WTC11 (cell line): ENCODE data around the gene POPDC3. TPM values are rescaled to one million over a fixed set of nuclear protein-coding genes. Genes with fewer than 3 reads are reported as not detected.

Experiments
- ATAC-seq: fragments of 200-7000 bp; cut with Tn5 transposase; 2 replicates; pipeline ENCODE4 v1.10.0; 2021; ENCODE audit warnings: mild to moderate bottlenecking, moderate library complexity
- CTCF ChIA-PET: fragments of 300-600 bp; sonication (Branson Sonifier 250); formaldehyde crosslinking; loops from one replicate; lab custom pipeline; 2021; ENCODE audit warnings: antibody characterized with exemption; lab: Charles Lee
- POLR2A ChIA-PET: fragments of 350-600 bp; sonication (Branson Sonifier 250); formaldehyde crosslinking; loops from one replicate; lab custom pipeline; 2021; ENCODE audit warnings: antibody characterized with exemption; lab: Charles Lee
- DNase-seq: peaks from one replicate; pipeline ENCODE4 v3.0.0; 2021; ENCODE audit warnings: low spot score
- H3K27ac Mint-ChIP-seq: 2 replicates; pipeline ENCODE4 v1.8.0; 2021; ENCODE audit warnings: mixed read lengths
- H3K27me3 Mint-ChIP-seq: 2 replicates; pipeline ENCODE4 v1.8.0; 2021; ENCODE audit warnings: low read depth, mild to moderate bottlenecking, moderate library complexity, mixed read lengths
- H3K36me3 Mint-ChIP-seq: 2 replicates; pipeline ENCODE4 v1.8.0; 2021; ENCODE audit warnings: mixed read lengths
- H3K4me1 Mint-ChIP-seq: 2 replicates; pipeline ENCODE4 v1.8.0; 2022; ENCODE audit warnings: mixed read lengths
- H3K4me3 Mint-ChIP-seq: 2 replicates; pipeline ENCODE4 v1.8.0; 2021; ENCODE audit warnings: mild to moderate bottlenecking, moderate library complexity, mixed read lengths
- H3K9me3 Mint-ChIP-seq: 2 replicates; pipeline ENCODE4 v1.8.0; 2021; ENCODE audit warnings: mixed read lengths
- ATF1 ChIP-seq: sonication (generic); formaldehyde crosslinking; IDR thresholded peaks from 2 replicates; pipeline ENCODE4 v1.8.1; 2023; ENCODE audit warnings: mild to moderate bottlenecking, moderate library complexity, missing genetic modification reagents
- CBFB ChIP-seq: sonication (generic); formaldehyde crosslinking; IDR thresholded peaks from 2 replicates; pipeline ENCODE4 v1.8.1; 2022; ENCODE audit warnings: mild to moderate bottlenecking, low read depth, missing genetic modification reagents
- EMX1 ChIP-seq: fragments of 250-450 bp; sonication (Bioruptor Pico); IDR thresholded peaks from 2 replicates; pipeline ENCODE4 v1.8.0; 2021; ENCODE audit warnings: mild to moderate bottlenecking
- ESRRA ChIP-seq: sonication (generic); formaldehyde crosslinking; IDR thresholded peaks from 2 replicates; pipeline ENCODE4 v1.8.1; 2022; ENCODE audit warnings: mild to moderate bottlenecking, missing genetic modification reagents, borderline replicate concordance
- FOXK1 ChIP-seq: sonication (generic); formaldehyde crosslinking; IDR thresholded peaks from 2 replicates; pipeline ENCODE4 v1.8.0; 2022; ENCODE audit warnings: mild to moderate bottlenecking, moderate library complexity, missing genetic modification reagents
- FOXP1 ChIP-seq: sonication (generic); formaldehyde crosslinking; IDR thresholded peaks from 2 replicates; pipeline ENCODE4 v1.8.0; 2022; ENCODE audit warnings: missing genetic modification reagents, mild to moderate bottlenecking, moderate library complexity, borderline replicate concordance
- KAT7 ChIP-seq: sonication (generic); formaldehyde crosslinking; IDR thresholded peaks from 2 replicates; pipeline ENCODE4 v1.8.1; 2023; ENCODE audit warnings: missing genetic modification reagents, mild to moderate bottlenecking, borderline replicate concordance
- MXD4 ChIP-seq: fragments of 250-450 bp; sonication (Bioruptor Pico); IDR thresholded peaks from 2 replicates; pipeline ENCODE4 v1.8.0; 2021; ENCODE audit warnings: mild to moderate bottlenecking, moderate library complexity, borderline replicate concordance
- MYBL2 ChIP-seq: sonication (generic); formaldehyde crosslinking; IDR thresholded peaks from 2 replicates; pipeline ENCODE4 v1.8.1; 2023; ENCODE audit warnings: mild to moderate bottlenecking, moderate library complexity, missing genetic modification reagents
- NR2C2 ChIP-seq: sonication (generic); formaldehyde crosslinking; IDR thresholded peaks from 2 replicates; pipeline ENCODE4 v1.8.0; 2022; ENCODE audit warnings: mild to moderate bottlenecking, missing genetic modification reagents
- PRRX2 ChIP-seq: fragments of 250-450 bp; sonication (Bioruptor Pico); IDR thresholded peaks from 2 replicates; pipeline ENCODE4 v1.8.0; 2021; ENCODE audit warnings: mild to moderate bottlenecking
- SMAD3 ChIP-seq: sonication (generic); formaldehyde crosslinking; IDR thresholded peaks from 2 replicates; pipeline ENCODE4 v1.8.0; 2022; ENCODE audit warnings: missing genetic modification reagents, mild to moderate bottlenecking, borderline replicate concordance
- TCF7 ChIP-seq: sonication (generic); formaldehyde crosslinking; IDR thresholded peaks from 2 replicates; pipeline ENCODE4 v1.8.0; 2022; ENCODE audit warnings: mild to moderate bottlenecking, low read depth, missing genetic modification reagents, moderate library complexity
- ZBTB21 ChIP-seq: sonication (generic); formaldehyde crosslinking; IDR thresholded peaks from 2 replicates; pipeline ENCODE4 v1.8.1; 2023; ENCODE audit warnings: mild to moderate bottlenecking, missing genetic modification reagents, borderline replicate concordance
- ZNF138 ChIP-seq: sonication (generic); formaldehyde crosslinking; conservative IDR thresholded peaks from 2 replicates; pipeline ENCODE4 v1.8.1; 2022; ENCODE audit warnings: mild to moderate bottlenecking, moderate library complexity, missing genetic modification reagents
- ZNF219 ChIP-seq: sonication (generic); formaldehyde crosslinking; IDR thresholded peaks from 2 replicates; pipeline ENCODE4 v1.8.0; 2023; ENCODE audit warnings: missing genetic modification reagents, mild to moderate bottlenecking, borderline replicate concordance
- total RNA-seq: library from RNA; stranded (reverse); gene quantifications from 3 replicates; pipeline ENCODE4 v1.2.3, GENCODE V29; 2021
- TF ChIP-seq, protein P1 (sequence below): sonication (generic); formaldehyde crosslinking; IDR thresholded peaks from 2 replicates; pipeline ENCODE4 v1.8.1; 2023; ENCODE audit warnings: mild to moderate bottlenecking, missing genetic modification reagents, moderate library complexity
- TF ChIP-seq, protein P2 (sequence below): fragments of 250-450 bp; sonication (Bioruptor Pico); IDR thresholded peaks from 2 replicates; pipeline ENCODE4 v1.9.0; 2021; ENCODE audit warnings: mild to moderate bottlenecking, borderline replicate concordance
- TF ChIP-seq, protein P3 (sequence below): sonication (generic); formaldehyde crosslinking; IDR thresholded peaks from 2 replicates; pipeline ENCODE4 v1.8.1; 2022; ENCODE audit warnings: low read depth, missing genetic modification reagents, borderline replicate concordance
- TF ChIP-seq, protein P4 (sequence below): fragments of 250-450 bp; sonication (Bioruptor Pico); IDR thresholded peaks from 2 replicates; pipeline ENCODE4 v1.9.0; 2021; ENCODE audit warnings: moderate library complexity, mild to moderate bottlenecking, inconsistent platforms, borderline replicate concordance
- TF ChIP-seq, protein P5 (sequence below): fragments of 250-450 bp; sonication (Bioruptor Pico); IDR thresholded peaks from 2 replicates; pipeline ENCODE4 v1.9.0; 2021; ENCODE audit warnings: mild to moderate bottlenecking
- TF ChIP-seq, protein P6 (sequence below): sonication (generic); formaldehyde crosslinking; IDR thresholded peaks from 2 replicates; pipeline ENCODE4 v1.8.1; 2023; ENCODE audit warnings: mild to moderate bottlenecking, missing genetic modification reagents, moderate library complexity
- TF ChIP-seq, protein P7 (sequence below): sonication (generic); formaldehyde crosslinking; IDR thresholded peaks from 2 replicates; pipeline ENCODE4 v1.8.0; 2023; ENCODE audit warnings: mild to moderate bottlenecking, missing genetic modification reagents

The POPDC3 gene
- total RNA-seq, 1 experiment from 2014 or later, result 2.7 TPM

DNA sequence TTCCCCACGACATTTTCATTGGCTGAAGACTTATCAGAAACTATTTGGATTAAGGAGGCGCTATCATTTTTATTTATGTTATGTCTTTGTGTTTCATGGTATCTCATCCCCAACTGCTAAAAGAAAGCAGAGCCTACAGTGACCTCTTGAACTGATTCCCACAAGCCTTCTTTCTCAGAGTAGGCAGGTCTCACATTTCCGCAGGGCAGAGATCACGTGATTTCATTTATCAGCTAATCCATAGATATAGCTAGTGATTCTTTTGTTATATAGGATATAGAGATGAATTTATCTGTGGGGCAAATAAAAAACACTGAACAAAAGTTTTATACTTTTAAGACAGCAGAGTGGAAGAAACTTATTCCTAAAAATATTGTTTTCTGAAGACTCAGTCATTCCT, 25.0 kb upstream of the POPDC3 start:
- H3K27ac Mint-ChIP-seq, result no peak overlapping the region
- H3K9me3 Mint-ChIP-seq, result no peaks in the 10 kb centered on the region
- H3K36me3 Mint-ChIP-seq, result no peaks in the 10 kb centered on the region
- no peak overlapping the region for H3K4me3 Mint-ChIP-seq
- no peak for TF ChIP-seq ZNF219 (CRISPR knock-in tag)
- TF ChIP-seq FOXP1, result no peak
- no peak for TF ChIP-seq ZBTB21
- TF ChIP-seq CBFB (CRISPR knock-in tag), result no peak
- TF ChIP-seq NR2C2, result no peak
- TF ChIP-seq KAT7, result no peak
- no peak for TF ChIP-seq ATF1 (CRISPR knock-in tag)
- TF ChIP-seq, protein P1, sequence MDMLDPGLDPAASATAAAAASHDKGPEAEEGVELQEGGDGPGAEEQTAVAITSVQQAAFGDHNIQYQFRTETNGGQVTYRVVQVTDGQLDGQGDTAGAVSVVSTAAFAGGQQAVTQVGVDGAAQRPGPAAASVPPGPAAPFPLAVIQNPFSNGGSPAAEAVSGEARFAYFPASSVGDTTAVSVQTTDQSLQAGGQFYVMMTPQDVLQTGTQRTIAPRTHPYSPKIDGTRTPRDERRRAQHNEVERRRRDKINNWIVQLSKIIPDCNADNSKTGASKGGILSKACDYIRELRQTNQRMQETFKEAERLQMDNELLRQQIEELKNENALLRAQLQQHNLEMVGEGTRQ, result no peak
- TF ChIP-seq, protein P2, sequence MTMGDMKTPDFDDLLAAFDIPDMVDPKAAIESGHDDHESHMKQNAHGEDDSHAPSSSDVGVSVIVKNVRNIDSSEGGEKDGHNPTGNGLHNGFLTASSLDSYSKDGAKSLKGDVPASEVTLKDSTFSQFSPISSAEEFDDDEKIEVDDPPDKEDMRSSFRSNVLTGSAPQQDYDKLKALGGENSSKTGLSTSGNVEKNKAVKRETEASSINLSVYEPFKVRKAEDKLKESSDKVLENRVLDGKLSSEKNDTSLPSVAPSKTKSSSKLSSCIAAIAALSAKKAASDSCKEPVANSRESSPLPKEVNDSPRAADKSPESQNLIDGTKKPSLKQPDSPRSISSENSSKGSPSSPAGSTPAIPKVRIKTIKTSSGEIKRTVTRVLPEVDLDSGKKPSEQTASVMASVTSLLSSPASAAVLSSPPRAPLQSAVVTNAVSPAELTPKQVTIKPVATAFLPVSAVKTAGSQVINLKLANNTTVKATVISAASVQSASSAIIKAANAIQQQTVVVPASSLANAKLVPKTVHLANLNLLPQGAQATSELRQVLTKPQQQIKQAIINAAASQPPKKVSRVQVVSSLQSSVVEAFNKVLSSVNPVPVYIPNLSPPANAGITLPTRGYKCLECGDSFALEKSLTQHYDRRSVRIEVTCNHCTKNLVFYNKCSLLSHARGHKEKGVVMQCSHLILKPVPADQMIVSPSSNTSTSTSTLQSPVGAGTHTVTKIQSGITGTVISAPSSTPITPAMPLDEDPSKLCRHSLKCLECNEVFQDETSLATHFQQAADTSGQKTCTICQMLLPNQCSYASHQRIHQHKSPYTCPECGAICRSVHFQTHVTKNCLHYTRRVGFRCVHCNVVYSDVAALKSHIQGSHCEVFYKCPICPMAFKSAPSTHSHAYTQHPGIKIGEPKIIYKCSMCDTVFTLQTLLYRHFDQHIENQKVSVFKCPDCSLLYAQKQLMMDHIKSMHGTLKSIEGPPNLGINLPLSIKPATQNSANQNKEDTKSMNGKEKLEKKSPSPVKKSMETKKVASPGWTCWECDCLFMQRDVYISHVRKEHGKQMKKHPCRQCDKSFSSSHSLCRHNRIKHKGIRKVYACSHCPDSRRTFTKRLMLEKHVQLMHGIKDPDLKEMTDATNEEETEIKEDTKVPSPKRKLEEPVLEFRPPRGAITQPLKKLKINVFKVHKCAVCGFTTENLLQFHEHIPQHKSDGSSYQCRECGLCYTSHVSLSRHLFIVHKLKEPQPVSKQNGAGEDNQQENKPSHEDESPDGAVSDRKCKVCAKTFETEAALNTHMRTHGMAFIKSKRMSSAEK (CRISPR knock-in tag), result no peak
- CTCF ChIA-PET, result no interaction called here
- POLR2A ChIA-PET, result no interaction called here
- ATAC-seq (no peak), DNase-seq (no peak)
- H3K4me1 Mint-ChIP-seq, result no peaks in the 10 kb centered on the region; the same call in 1 of the 2 replicates
- no peaks in the 10 kb centered on the region for H3K27me3 Mint-ChIP-seq

DNA sequence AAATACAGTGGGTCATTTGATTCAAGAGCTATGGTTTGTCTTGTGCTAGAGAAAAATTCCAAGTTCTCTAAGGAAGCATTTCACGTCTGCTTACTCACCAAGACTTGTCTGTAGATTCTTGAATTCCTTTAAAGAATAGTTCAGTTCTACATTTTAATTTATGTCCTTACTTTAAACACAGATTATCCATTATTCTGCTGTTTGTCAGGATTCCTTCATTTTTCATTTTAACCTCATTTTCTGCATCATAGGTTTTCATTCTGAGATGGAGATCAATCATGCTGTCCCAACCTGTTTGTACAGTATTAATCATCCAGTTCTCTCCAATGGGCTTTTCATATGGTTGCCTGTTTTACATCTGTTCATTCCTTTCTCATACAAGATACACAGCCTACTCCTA, 24.5 kb upstream of the POPDC3 start:
- H3K27me3 Mint-ChIP-seq, result no peaks in the 10 kb centered on the region
- no peaks in the 10 kb centered on the region for H3K36me3 Mint-ChIP-seq
- H3K4me1 Mint-ChIP-seq, result no peaks in the 10 kb centered on the region
- H3K4me3 Mint-ChIP-seq, result no peak overlapping the region
- no peak overlapping the region for H3K27ac Mint-ChIP-seq
- DNase-seq (no peak), ATAC-seq (no peak)
- no peaks in the 10 kb centered on the region for H3K9me3 Mint-ChIP-seq
- ChIA-PET POLR2A (no interaction called here), CTCF (no interaction called here)
- TF ChIP-seq FOXK1 (CRISPR knock-in tag) (no peak), ESRRA (CRISPR knock-in tag) (no peak), CBFB (CRISPR knock-in tag) (no peak), ZNF138 (CRISPR knock-in tag) (no peak), EMX1 (CRISPR knock-in tag) (no peak)

DNA sequence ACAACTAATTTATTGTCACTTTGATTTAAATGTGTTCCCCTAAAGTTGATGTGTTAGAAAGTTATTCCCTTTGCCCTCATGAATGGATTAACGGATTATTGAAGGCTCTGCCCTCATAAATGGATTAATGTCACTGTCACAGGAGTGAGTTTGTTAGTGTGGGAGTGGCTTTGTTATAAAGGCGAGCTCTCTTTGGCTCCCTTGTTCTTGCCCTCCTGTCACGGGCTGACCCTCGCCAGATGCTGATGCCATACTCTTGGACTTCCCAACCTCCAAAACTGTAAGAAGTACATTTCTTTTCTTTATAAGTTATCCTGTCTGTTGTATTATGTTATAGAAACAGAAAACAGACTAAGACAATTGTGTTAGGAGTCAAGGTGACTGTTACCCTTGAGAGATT, 22.7 kb upstream of the POPDC3 start:
- Mint-ChIP-seq H3K36me3 (0 out of 2 replicates have a peak, but pooled peaks cover 1% of the 10 kb centered on the region), H3K4me3 (no peak overlapping the region), H3K27me3 (no peaks in the 10 kb centered on the region), H3K27ac (no peak overlapping the region), H3K4me1 (no peaks in the 10 kb centered on the region), H3K9me3 (peaks cover 3% of the 10 kb centered on the region; the same call in 1 of the 2 replicates)
- CTCF ChIA-PET, result no interaction called here
- no peak for DNase-seq
- ATAC-seq, result no peak
- POLR2A ChIA-PET, result no interaction called here
- TF ChIP-seq PRRX2 (CRISPR knock-in tag), result no peak
- TF ChIP-seq, protein P3, sequence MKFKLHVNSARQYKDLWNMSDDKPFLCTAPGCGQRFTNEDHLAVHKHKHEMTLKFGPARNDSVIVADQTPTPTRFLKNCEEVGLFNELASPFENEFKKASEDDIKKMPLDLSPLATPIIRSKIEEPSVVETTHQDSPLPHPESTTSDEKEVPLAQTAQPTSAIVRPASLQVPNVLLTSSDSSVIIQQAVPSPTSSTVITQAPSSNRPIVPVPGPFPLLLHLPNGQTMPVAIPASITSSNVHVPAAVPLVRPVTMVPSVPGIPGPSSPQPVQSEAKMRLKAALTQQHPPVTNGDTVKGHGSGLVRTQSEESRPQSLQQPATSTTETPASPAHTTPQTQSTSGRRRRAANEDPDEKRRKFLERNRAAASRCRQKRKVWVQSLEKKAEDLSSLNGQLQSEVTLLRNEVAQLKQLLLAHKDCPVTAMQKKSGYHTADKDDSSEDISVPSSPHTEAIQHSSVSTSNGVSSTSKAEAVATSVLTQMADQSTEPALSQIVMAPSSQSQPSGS (CRISPR knock-in tag), result no peak
- TF ChIP-seq, protein P4, sequence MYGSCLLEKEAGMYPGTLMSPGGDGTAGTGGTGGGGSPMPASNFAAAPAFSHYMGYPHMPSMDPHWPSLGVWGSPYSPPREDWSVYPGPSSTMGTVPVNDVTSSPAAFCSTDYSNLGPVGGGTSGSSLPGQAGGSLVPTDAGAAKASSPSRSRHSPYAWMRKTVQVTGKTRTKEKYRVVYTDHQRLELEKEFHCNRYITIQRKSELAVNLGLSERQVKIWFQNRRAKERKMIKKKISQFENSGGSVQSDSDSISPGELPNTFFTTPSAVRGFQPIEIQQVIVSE (CRISPR knock-in tag), result no peak
- TF ChIP-seq TCF7 (CRISPR knock-in tag), result no peak
- TF ChIP-seq MXD4 (CRISPR knock-in tag), result no peak
- TF ChIP-seq, protein P5, sequence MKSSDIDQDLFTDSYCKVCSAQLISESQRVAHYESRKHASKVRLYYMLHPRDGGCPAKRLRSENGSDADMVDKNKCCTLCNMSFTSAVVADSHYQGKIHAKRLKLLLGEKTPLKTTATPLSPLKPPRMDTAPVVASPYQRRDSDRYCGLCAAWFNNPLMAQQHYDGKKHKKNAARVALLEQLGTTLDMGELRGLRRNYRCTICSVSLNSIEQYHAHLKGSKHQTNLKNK (CRISPR knock-in tag), result no peak
- TF ChIP-seq, protein P6, sequence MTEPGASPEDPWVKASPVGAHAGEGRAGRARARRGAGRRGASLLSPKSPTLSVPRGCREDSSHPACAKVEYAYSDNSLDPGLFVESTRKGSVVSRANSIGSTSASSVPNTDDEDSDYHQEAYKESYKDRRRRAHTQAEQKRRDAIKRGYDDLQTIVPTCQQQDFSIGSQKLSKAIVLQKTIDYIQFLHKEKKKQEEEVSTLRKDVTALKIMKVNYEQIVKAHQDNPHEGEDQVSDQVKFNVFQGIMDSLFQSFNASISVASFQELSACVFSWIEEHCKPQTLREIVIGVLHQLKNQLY (CRISPR knock-in tag), result no peak
- TF ChIP-seq, protein P7, sequence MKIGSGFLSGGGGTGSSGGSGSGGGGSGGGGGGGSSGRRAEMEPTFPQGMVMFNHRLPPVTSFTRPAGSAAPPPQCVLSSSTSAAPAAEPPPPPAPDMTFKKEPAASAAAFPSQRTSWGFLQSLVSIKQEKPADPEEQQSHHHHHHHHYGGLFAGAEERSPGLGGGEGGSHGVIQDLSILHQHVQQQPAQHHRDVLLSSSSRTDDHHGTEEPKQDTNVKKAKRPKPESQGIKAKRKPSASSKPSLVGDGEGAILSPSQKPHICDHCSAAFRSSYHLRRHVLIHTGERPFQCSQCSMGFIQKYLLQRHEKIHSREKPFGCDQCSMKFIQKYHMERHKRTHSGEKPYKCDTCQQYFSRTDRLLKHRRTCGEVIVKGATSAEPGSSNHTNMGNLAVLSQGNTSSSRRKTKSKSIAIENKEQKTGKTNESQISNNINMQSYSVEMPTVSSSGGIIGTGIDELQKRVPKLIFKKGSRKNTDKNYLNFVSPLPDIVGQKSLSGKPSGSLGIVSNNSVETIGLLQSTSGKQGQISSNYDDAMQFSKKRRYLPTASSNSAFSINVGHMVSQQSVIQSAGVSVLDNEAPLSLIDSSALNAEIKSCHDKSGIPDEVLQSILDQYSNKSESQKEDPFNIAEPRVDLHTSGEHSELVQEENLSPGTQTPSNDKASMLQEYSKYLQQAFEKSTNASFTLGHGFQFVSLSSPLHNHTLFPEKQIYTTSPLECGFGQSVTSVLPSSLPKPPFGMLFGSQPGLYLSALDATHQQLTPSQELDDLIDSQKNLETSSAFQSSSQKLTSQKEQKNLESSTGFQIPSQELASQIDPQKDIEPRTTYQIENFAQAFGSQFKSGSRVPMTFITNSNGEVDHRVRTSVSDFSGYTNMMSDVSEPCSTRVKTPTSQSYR, result no peak
- no peak for TF ChIP-seq MYBL2 (CRISPR knock-in tag)
- no peak for TF ChIP-seq NR2C2
- no peak for TF ChIP-seq SMAD3 (CRISPR knock-in tag)
